HG03460 (cell line): Measurements from ENCODE around the gene WDR45B.

Experiments used
- ATAC-seq: cut with Tn5 transposase; IDR thresholded peaks from one replicate; pipeline ENCODE4 v1.9.1; 2021; ENCODE audit not compliant: unreplicated experiment

The WDR45B gene

DNA sequence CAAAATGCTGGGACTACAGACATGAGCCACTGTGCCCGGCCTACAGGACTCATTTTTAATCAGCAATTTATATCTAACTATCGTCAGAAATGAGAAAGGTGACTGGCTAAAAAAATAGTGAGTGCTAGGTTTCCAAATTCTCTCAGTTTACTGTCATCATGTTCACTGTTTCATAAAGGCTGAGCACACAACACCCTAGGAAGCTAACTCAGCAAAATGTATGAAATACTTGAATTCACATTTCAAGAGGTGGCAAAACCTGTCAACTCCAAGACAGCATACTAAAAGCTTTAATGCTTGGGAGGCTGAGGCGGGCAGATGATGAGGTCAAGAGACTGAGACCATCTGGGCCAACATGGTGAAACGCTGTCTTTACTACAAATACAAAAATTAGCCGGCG, 16.7 kb downstream of the WDR45B start:
- ATAC-seq: no peak

DNA sequence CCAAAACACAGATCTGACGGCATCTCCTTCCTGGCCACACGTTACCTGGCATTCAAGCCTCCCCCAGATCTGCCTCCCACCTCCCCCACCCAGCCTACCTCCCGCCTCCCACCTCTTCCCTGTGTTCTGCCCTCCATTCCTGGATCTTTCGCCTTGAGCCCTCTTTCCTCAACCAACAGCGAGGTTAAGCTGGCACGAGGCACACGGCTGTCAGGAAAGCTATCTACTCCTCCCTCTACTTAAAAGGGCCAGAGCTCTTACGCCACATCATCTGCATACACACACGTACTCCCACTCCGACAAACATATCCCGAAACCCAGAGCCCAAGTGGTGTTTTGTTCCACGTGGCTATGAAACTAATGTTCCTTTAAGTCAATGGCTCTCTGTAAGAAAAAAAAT, 18.0 kb downstream of the WDR45B start:
- ATAC-seq: no peak

DNA sequence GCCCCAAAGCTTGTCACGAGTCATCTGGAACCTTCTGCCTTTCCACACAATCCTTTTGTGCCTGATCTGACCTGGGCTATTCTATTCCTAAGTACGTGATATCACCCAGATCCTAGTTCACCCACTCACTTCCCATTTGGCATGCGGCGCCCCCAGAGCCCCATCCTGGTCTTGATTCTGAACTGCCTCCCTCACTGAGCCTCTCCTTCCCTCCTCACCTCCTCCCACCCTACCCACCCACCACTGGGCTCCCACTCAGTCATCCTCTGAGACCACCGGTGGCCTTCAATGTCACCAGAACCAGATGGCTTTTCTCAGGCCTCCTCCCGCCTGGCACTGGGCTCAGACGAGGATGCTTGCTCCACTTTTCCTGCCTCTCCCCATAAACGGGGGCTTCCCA, 18.5 kb downstream of the WDR45B start:
- ATAC-seq: no peak

DNA sequence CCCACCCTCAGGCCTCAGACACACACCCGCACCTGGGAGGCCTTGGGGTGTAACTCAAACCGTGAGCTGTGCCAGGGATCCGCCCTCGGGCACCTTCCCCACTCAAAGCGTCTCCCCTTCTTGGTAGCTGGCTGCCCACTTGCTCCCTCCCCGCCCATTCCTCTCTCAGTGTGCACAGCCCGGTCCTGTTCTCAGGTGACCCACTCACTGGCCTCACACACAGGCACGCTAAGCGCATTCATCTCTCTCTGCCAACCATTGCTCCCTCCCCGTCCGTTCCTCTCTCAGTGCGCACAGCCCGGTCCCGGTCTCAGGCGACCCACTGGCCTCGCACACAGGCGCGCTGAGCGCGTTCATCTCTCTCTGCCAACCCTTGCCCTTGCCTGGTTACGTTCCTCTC, 20.8 kb downstream of the WDR45B start:
- no peak for ATAC-seq

DNA sequence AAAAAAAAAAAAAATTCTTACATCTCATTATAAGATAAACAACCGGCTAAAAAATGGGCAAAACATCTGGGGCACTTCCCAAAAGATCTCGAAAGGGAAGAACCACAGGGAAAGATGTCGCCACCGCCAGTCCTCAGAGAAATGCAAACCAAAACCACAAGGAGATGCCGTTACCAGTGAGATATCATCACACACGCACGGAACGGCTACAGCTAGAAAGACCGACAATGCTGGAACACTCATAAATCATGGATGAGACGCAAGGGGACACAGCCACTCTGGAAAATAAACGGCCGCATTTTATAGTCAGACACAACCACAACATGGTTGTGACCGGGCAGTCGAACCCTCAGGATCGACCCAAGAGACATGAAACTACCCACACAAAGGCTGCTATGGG, 24.5 kb downstream of the WDR45B start:
- ATAC-seq: no peak

DNA sequence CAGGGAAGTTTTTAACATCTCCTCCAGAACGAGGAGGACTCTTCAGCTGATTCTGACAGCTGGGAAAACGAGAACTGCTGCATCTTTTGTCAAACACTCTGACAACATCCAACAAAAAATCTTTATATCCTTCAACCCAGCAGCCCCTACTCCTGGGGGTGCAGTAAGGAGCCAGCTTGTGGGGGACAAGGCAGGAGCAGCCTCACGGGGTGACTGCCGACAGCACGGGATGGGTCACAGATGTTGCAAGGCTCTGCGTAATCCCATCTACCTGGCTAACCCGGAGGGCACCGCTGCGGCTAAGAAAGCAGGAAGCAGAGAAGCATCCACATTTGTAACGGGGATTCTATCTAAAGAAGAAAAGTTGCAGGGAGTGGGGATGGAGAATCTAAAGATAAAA, 28.6 kb downstream of the WDR45B start:
- ATAC-seq: no peak

DNA sequence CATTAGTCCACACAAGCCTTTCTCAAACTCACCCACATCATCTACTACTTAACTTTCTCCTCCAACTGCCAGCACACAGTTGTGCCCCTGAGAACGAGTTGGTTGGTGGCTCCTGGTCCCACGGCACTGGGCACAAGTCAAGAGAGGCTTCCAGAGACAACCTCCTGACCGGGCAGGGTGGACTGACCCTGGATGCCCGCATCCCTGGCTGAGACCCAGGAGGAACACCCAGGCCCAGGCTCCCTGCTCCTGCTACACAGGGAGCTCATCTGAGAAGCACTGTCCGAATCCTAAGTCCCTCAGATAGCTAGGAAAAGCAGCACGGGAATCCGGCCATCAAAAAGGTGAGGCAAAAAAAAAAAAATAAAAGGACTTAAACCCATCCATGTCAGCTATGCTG, 29.0 kb downstream of the WDR45B start:
- ATAC-seq: no peak

DNA sequence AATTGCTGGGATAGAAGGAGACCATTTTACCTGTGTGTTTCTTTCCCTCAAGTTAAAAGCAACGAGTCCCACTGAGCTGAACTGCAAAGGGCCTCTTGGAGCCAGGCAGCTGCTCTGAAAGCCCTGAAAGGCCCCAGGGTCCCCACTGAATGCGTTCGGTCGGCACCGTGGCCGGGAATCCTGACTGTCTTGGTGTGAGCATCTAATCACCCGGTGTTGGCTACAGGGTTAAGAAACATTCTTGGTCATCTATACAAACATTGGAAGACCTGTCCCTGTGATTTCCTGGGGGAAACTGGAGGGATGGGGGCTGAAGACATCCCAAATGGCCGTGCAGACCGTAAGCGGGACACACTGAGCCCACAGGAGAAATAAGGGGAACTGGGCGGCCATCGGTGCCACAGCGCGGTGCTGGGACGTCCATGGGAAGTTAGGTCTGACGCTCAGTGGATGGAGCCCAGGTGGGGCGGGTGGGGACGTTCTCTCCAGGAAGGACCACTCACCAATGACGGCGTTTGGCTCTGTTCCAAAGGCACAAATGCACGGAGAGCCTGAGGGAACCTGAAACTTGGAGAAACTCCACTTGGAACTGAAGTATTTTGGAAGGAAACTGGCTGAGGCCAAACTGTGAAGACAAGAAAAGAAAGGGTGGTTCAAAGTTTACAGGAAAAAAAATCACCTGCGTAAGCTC, 32.1 kb downstream of the WDR45B start:
- no peak for ATAC-seq

DNA sequence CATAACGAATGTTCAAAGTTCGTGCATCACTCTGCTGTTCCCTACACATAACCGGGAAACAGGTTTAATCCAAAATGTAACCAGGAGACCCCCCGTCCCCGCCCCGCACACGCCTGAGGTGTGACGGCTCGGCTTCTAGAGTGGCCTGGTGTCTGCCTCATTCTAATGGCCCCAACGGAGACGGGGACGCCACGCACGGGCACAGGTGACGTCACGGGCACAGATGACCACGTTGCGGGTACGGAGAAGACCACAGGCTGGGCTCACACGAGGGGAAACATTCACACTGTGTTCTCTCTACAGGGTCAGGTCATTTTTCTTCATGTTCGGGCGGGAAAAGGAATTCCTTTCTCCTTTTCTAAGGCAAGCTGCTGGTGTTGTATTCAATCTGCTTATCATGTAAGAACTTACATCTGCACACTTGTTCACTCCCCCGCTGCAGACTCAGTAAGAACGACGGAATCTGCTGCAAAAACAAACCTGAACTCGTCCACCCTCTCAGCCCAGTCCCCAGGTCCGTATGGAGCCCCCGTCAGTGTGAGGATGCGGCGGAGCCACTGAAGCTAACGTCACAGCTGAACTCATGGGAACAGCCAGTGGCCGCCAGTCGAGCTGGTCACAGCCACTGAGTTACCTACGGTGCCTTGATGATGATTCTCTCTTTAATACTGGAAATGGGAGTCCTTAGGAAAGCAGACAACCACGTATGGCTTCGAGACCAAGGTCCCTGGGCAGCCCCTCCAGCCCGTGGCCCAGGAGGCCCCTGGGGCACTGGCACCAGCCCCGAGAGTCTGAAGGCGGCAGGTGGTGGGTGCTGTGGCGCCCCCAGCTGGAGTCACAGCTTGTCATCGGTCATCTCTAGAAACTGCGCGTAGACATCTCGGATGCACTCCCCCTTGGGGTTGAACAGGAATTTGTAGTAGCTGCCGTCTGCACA, 32.9 kb downstream of the WDR45B start:
- no peak for ATAC-seq

DNA sequence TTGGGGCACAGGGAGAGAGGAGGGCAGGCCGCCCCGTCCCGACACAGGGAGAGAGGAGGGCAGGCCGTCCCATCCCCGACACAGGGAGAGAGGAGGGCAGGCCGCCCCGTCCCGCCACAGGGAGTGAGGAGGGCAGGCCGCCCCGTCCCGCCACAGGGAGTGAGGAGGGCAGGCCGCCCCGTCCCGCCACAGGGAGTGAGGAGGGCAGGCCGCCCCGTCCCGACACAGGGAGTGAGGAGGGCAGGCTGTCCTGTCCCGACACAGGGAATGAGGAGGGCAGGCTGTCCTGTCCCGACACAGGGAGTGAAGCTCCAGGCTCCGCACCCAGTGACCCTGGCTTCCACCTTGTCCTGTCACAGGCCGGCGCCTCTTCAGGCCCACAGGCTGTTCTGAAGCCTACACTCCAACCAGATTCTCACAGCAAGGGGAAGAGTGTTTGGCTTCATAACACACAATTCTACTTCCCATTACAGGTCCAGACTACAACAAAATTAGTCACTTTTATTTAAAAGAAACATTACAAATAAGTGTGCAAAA, 34.1 kb downstream of the WDR45B start:
- no peak for ATAC-seq

DNA sequence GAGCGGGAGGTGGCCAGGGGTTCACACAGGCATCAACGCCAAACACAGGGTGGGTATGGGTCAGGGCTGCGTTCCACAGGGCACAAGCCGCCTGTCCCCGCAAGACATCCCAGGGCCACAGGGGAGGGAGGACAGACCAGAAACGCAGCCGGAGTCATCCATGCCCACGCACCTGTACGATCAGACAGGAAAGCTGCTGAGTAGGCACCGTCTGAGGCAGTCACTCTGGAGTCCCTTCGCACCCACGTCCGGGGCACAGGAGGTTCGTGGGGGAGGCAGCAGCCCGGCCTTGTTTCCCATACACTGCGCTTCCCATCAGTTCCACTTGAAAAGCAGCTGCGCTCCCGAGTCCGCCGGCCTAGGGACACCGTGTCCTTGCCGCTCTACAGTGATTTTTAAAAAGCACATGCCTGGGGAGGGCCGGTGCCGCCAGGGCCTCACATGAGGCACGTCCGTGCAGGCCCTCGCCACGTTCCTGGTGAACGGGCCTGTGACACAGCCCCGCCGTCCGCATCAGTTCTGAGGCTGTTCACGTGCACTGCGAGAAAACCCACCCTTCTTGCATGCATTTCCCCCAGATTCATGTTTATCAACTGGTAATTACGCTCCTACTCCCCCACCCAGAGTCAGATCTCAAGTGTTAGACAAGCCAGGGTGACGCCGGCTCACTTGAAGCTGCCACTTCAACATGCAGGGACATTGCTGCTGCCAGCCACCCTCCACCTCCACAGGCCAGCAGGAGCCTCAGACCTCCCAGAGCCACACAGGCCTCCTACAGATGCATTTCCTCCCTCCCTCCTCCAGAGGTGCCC, 34.8 kb downstream of the WDR45B start:
- ATAC-seq: no peak

DNA sequence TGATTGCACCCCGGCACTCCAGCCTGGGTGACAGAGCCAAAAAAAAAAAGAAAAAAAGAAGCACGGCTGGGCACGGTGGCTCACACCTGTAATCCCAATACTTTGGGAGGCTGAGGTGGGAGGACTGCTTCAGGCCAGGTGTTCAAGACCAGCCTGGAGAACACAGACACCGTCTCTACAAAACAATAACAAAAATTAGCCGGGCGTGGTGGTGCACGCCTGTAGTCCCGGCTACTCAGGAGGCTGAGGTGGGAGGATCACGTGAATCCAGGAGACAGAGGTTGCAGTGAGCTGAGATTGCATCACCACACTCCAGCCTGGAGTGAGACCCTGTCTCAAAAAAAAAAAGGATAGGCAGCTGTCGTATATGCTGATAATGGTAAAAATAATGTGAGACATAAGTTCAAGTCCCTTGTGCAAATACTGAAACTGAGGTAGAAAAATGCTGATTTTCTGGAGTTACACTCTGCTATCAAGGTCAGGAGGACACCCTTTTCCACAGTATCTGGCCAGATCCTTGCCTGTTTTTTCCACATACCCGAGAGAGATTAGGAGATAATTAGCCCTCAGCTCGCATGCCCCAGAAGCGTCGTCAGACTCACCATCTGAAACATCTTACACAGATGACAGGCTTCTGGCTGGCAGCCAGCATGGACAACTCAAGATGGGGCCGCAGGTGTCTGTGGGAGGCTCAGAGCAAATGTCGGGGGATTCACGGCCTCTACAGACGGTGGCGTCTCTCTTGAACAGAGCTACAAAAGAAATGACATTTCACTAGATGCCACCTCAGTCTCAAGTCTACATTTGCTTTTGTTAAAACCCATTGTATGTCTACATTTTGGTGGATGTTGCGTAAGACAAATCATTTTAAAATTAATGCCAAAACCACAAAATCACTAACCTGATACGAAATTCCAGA, 36.8 kb downstream of the WDR45B start:
- ATAC-seq: no peak

DNA sequence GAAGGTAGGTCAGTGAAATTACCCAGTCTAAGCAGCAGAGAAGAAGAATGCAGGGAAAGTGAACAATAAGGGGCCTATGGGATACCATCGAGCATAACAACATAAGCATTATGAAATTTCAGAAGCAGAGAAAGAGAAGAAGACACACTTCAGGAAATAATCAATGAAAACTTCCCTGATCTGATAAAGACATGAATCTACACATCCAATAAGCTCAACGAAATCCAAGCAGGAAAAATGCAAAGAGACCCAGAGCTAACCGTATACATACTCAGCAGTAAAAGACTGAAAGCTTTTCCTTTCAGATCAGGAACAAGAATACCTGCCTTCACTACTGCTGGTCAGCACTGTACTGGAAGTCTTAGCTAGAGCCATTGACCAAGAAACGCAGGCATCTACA, 38.6 kb downstream of the WDR45B start:
- no peak for ATAC-seq

DNA sequence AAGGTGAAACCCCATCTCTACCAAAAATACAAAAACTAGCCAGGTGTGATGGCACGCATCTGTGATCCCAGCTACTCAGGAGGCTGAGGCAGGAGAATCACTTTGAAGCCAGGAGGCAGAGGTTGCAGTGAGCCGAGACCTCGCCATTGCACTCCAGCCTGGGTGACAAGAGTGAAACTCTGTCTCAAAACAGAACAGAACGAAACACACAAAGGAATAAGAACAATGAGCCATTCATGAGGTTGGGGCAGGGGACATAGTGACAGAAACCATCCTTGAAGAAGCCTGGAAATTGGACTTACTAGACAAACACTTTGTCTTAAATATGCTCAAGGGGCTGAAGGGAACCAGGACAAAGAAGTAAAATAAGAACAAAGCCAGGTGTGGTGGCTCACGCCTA, 39.4 kb downstream of the WDR45B start:
- no peak for ATAC-seq

DNA sequence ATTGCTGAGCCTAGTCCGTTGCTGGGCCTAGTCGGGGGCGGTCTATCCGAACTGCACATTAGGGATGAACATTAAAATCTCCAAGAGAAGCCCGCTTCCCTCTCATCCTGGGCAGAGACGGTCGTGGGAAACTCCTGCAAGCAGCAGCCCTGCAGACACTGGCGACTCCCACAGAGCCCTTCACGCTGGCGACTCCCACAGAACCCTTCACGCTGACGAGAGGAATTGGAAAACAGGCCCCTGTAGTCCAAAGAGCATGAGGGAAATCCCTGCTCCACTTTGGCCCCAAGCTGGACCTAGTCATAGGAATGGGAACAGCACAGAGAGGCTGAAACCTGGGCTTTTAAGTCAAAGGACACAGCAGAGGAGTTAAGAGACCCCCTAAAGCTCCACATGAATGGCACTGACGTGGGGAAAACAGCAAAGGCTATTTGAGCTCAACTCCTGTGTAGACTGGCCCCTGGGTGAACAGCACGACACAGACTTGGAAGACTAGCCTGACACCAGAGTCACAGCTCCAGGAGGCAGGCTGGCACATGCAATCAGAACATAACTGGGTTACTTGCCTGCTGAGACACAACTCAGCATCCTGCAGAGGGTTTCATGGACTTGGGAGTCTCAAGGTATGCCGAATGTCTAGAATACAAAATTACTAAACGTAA, 42.2 kb downstream of the WDR45B start:
- no peak for ATAC-seq

DNA sequence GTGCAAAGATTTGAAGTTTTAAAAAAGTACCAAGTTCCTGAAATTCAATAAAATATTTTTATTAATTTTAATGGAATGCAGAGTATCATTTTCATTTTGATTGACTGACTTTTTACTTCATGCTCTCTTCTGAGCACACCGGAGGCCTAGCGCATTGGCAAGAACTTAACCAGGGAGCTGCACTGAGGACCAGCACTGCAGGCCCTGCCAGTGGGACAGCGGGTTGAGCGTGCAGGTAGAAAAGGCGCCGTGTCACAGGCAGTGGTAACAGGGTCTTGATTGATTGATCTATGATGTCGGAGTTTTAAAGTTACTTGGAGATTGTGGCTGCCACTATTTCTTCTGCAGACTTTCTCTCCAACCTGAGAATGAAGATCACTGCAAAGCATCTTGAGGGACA, 43.7 kb downstream of the WDR45B start:
- ATAC-seq: no peak

DNA sequence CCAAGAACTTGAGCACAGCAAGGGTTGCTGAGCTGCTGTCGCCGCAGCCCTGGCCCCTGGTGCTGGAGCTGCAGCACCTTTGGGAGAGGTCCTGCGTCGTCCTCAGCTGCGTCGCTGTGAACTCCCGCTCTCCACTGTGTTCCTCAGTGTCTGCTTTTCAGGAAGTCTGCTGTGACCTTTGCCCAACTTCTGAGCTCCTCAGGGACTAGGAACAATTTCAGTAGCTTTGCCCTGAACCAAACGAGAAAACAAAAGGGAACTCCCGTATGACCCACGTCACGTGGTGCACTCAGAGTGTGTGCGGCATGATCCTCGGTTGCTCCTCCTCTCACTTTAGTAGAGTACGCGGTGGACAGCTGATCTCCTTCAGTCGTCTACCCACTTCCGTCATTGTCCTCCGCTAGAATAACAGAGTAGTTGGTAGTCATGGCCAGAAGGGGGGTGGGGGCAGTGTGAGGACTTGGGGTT, 44.2 kb downstream of the WDR45B start:
- ATAC-seq: no peak

DNA sequence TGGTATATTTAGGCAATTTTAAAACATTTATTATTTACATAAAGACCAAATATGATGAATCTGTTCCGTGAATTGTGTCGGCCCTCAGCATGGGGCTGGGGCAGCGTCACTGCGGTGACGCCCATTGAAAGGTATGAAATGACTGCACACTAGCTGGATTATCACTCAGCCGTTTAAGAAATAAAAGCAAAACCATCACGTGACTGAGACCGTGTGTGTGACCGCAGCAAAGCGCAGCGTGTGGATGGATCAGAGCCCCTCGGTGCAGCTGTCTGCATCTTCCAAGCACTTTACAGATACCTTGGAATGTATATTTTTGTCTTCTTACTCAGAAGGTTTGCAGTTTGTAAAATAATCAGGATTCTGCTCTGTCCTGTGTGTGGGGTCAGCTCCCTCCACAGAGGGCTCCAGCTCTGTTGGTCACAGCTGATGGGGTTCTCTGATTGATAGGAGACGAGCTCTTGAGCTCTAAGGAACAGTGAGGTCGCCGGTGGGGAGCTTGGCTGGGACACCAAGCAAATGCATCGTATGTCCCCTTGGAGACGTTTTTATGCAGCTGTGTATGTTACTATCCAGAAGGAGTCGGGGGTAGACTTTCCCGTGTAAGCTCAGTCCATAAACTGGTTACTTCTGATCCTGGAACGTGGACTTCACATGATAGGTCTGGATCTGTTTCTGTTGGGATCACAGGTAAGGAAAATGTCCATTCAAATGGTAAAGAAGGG, 45.1 kb downstream of the WDR45B start:
- no peak for ATAC-seq

DNA sequence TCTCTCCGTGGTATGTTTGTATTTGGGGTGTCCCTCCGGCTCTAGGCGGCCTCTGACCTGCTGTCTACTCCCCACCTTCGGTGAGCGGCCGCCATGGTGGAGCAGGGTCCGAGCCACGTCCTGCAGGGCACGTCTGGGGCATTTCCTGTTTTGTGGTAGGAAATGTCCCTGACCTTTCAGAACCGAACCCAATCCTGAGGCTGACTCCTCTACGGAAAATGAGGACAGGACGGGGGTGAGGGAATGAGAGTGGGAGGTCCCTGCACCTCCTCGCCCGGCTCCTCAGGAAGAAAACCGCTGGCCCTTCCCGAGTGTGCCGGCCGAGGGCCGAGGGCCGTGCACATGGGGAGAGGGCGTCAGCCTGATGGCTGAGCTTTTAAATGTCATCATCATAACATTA, 45.8 kb downstream of the WDR45B start:
- no peak for ATAC-seq
